H1 (cell line): ENCODE results near the gene CFAP53. TPM values are rescaled to one million over a fixed set of nuclear protein-coding genes. Genes with fewer than 3 reads are reported as not detected.

ENCODE experiments used
- BCL11A ChIP-seq, 2 experiments: IDR thresholded peaks; one replicate each; pipeline ENCODE4 v1.6.1; 2011; ENCODE audit warnings: low read depth in 2 of 2, low read length in 2 of 2, mild to moderate bottlenecking in 2 of 2
- JUND ChIP-seq: IDR thresholded peaks from 2 replicates; pipeline ENCODE4 v1.6.1; 2011; ENCODE audit warnings: mild to moderate bottlenecking, improper control_type of control experiment, low read length
- NRF1 ChIP-seq: IDR thresholded peaks from 2 replicates; pipeline ENCODE4 v1.6.1; 2011; ENCODE audit warnings: mild to moderate bottlenecking, low read depth, low read length, improper control_type of control experiment
- RNF2 ChIP-seq: fragments of 200-900, 300-1000 bp; sonication (generic); IDR thresholded peaks from 2 replicates; pipeline ENCODE4 v1.7.1; 2016; ENCODE audit warnings: borderline replicate concordance, low read depth, mild to moderate bottlenecking, antibody characterized with exemption, low read length; ENCODE audit not compliant: poor library complexity, severe bottlenecking; ENCODE audit errors: missing control alignments
- YY1 ChIP-seq: IDR thresholded peaks from 2 replicates; pipeline ENCODE4 v1.6.1; 2011; ENCODE audit warnings: low read depth, mild to moderate bottlenecking, low read length
- polyA plus RNA-seq, 7 experiments: library from polyadenylated mRNA; depleted of rRNA in 3 of 7; stranded (reverse) in 5 of 7; unstranded in 2 of 7; fragments of >200 nt in 5 of 7; fragments of 200-250 nt in 2 of 7; gene quantifications; 1 replicate in 5 of 7; 2 replicates in 1 of 7; 4 replicates in 1 of 7; pipeline versions ENCODE4 v1.2.1 to v1.2.3, GENCODE V29; 2011 to 2013; ENCODE audit warnings: missing spikeins in 2 of 7, mixed read lengths in 2 of 7
- total RNA-seq: library from RNA; stranded (reverse); fragmentation: NEBNext Ultra II Directional; extraction: Animal tissue kit (Norgen Biotek cat#: 25700); gene quantifications from 2 replicates; pipeline ENCODE4 v1.2.1, GENCODE V29; 2021
- TF ChIP-seq, protein P1 (sequence below): IDR thresholded peaks from 2 replicates; pipeline ENCODE4 v1.6.1; 2012; ENCODE audit warnings: inconsistent platforms

CFAP53 gene
- total and polyA plus RNA-seq, 2 of the 8 experiments (the other 6 are each of a cell fraction or from before 2014, with no cell fraction given) = 0.08 to 0.30 TPM

DNA sequence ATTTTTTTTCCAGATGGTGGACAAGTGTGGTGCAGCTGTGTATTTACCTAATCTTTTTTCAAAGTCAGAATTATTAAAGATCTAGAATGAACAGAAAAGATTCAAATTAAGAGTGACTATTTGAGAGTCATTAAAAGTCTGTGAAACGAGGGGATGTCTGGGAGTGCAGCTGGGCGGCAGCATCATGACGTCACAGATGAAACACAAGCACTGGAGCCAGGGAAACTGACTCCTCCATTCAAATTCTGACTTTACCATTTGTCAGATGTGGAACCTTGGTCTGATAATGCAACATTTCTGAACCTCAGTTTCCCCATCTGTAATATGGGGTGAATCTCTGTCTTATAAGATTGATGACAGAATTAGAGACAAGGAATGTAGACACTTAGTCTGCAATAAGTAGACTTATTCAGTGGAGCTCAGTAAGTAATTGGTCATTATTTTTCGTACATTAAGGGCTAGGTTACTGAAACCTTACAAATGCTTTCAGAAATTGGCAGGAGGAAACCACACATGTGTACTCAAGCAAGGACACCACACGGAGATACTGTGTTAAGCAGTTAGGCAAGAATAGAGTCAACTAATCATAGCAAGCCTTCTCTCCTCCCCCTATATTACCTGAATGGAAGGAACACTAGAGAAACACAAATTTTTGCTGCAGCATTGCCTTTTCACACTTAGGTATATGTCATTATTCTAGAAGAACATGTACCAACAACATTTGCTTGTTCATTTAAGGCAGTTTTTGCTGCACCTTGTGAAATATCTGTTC lies 49.0 kb upstream of the CFAP53 start (continued):
- TF ChIP-seq, protein P1, sequence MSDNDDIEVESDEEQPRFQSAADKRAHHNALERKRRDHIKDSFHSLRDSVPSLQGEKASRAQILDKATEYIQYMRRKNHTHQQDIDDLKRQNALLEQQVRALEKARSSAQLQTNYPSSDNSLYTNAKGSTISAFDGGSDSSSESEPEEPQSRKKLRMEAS = no peak
- TF ChIP-seq BCL11A (IDR thresholded peaks at IDR 0.05; ENCODE audit: low read depth in 2 of 2, low read length in 2 of 2) (no peak), JUND (no peak), RNF2 (no peak), NRF1 (no peak), YY1 (no peak)
